ENCODE measurements around the gene WDR37. TPM values are rescaled to one million over a fixed set of nuclear protein-coding genes. Genes with fewer than 3 reads are reported as not detected.

WDR37 gene
- polyA plus RNA-seq, 1 donor (not counting 4 experiments of a cell fraction or from before 2014, with no cell fraction given), result 16.0 TPM

DNA sequence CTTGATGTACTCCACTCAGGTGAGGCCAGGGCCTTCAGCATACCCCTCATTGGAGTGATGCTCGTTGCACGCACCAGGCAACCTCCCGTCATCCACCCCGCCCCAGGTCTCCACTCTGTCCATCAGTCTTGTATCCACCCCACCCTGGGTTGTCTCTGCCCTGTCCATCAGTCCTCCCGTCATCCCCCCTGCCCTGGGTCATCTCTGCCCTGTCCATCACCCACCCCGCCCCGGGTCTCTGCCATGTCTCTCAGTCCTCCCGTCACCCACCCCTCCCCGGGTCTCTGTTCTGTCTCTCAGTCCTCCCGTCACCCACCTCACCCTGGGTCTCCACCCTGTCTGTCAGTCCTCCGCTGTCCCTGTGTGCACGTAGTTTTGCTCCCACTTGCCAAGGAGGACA lies 59.9 kb downstream of the WDR37 start:
- Histone ChIP-seq H3K9me3 (ENCODE audit: control insufficient read depth, low read depth, low read length) (no peaks in the 10 kb centered on the region), H3K27me3 (ENCODE audit: control insufficient read depth, extremely low read depth, insufficient read depth, low read length) (no peaks in the 10 kb centered on the region), H3K36me3 (ENCODE audit: control insufficient read depth in 2 of 2, extremely low read depth in 1 of 2, insufficient read depth in 2 of 2, low read length in 2 of 2) (peaks cover 29 to 45% of the 10 kb centered on the region in 2 experiments), H3K4me3 (ENCODE audit: control insufficient read depth in 2 of 3, extremely low read depth in 1 of 3, insufficient read depth in 2 of 3, low read depth in 1 of 3, low read length in 3 of 3) (no peak overlapping the region), H3K4me1 (ENCODE audit: control insufficient read depth, extremely low read depth, insufficient read depth, low read length) (no peaks in the 10 kb centered on the region), H3K79me2 (ENCODE audit: control insufficient read depth, insufficient read depth, low read length) (peaks cover 20% of the 10 kb centered on the region), H3K4me2 (ENCODE audit: control insufficient read depth, extremely low read depth, insufficient read depth, low read depth, low read length) (no peak overlapping the region), H2AFZ (ENCODE audit: control insufficient read depth, low read length) (no peak overlapping the region), H3K9ac (ENCODE audit: control insufficient read depth, extremely low read depth, insufficient read depth, low read length) (no peak overlapping the region), H3K9me1 (ENCODE audit: control insufficient read depth, extremely low read depth, insufficient read depth, low read length) (no peaks in the 10 kb centered on the region), H4K20me1 (ENCODE audit: control insufficient read depth, extremely low read depth, insufficient read depth, low read length) (no peaks in the 10 kb centered on the region), H3K27ac (ENCODE audit: control insufficient read depth, insufficient read depth, low read length) (no peak overlapping the region)
- TF ChIP-seq, protein P1, sequence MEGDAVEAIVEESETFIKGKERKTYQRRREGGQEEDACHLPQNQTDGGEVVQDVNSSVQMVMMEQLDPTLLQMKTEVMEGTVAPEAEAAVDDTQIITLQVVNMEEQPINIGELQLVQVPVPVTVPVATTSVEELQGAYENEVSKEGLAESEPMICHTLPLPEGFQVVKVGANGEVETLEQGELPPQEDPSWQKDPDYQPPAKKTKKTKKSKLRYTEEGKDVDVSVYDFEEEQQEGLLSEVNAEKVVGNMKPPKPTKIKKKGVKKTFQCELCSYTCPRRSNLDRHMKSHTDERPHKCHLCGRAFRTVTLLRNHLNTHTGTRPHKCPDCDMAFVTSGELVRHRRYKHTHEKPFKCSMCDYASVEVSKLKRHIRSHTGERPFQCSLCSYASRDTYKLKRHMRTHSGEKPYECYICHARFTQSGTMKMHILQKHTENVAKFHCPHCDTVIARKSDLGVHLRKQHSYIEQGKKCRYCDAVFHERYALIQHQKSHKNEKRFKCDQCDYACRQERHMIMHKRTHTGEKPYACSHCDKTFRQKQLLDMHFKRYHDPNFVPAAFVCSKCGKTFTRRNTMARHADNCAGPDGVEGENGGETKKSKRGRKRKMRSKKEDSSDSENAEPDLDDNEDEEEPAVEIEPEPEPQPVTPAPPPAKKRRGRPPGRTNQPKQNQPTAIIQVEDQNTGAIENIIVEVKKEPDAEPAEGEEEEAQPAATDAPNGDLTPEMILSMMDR (optimal IDR thresholded peaks at IDR 0.05 in 1 of 3, IDR thresholded peaks at IDR 0.05 in 1 of 3, conservative IDR thresholded peaks at IDR 0.05 in 1 of 3; ENCODE audit: extremely low read depth in 1 of 3, insufficient read depth in 2 of 3, low read length in 3 of 3), result no peak
- TF ChIP-seq EZH2 (IDR thresholded peaks at IDR 0.05; ENCODE audit: low read length), result no peak
- DNase-seq (ENCODE audit: low read depth, low spot score) (no peak), FAIRE-seq (no peak)
- dilution Hi-C loops (cut with MboI; ENCODE audit: extremely low pct_ligation_motif_present, low sequenced_read_pairs), result no loop called here

DNA sequence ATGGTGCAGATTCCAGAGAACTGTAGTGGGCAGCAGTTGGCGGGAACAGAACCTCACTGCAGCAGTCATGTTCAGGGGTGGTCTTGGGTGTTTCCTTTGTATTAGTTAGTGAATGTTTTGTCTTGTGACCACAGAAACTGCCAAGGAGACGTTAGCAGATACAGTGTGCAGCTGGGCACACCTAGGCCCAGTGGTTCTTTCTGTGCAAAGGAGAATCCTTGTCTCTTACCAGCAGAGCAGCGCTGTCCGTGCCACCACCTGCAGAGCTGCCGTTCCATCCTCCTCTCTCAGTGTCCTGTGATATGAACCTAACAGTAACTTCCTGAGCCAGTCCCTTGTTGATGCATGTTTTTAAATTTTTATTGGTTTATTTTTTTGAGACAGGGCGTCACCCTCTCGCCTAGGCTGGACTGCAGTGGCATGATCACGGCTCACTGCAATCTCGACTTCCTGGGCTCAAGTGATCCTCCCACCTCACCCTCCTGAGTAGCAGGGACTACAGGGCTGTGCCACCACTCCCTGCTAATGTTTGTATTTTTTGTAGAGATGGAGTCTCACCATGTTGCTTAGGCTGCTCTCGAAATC lies 60.6 kb downstream of the WDR37 start:
- Histone ChIP-seq H3K4me2 (ENCODE audit: control insufficient read depth, extremely low read depth, insufficient read depth, low read depth, low read length) (no peak overlapping the region), H3K4me3 (ENCODE audit: control insufficient read depth in 2 of 3, extremely low read depth in 1 of 3, insufficient read depth in 2 of 3, low read depth in 1 of 3, low read length in 3 of 3) (no peak overlapping the region), H3K79me2 (ENCODE audit: control insufficient read depth, insufficient read depth, low read length) (peaks cover 18% of the 10 kb centered on the region), H3K36me3 (ENCODE audit: control insufficient read depth in 2 of 2, extremely low read depth in 1 of 2, insufficient read depth in 2 of 2, low read length in 2 of 2) (peaks cover 27 to 45% of the 10 kb centered on the region in 2 experiments), H2AFZ (ENCODE audit: control insufficient read depth, low read length) (no peak overlapping the region), H3K9me1 (ENCODE audit: control insufficient read depth, extremely low read depth, insufficient read depth, low read length) (no peaks in the 10 kb centered on the region), H3K27me3 (ENCODE audit: control insufficient read depth, extremely low read depth, insufficient read depth, low read length) (no peaks in the 10 kb centered on the region), H3K27ac (ENCODE audit: control insufficient read depth, insufficient read depth, low read length) (no peak overlapping the region), H3K9me3 (ENCODE audit: control insufficient read depth, low read depth, low read length) (no peaks in the 10 kb centered on the region), H4K20me1 (ENCODE audit: control insufficient read depth, extremely low read depth, insufficient read depth, low read length) (no peaks in the 10 kb centered on the region), H3K9ac (ENCODE audit: control insufficient read depth, extremely low read depth, insufficient read depth, low read length) (no peak overlapping the region), H3K4me1 (ENCODE audit: control insufficient read depth, extremely low read depth, insufficient read depth, low read length) (no peaks in the 10 kb centered on the region)
- DNase-seq (ENCODE audit: low read depth, low spot score) (no peak), FAIRE-seq (no peak)
- dilution Hi-C loops (cut with MboI; ENCODE audit: extremely low pct_ligation_motif_present, low sequenced_read_pairs), result no loop called here
- TF ChIP-seq, protein P1 (optimal IDR thresholded peaks at IDR 0.05 in 1 of 3, IDR thresholded peaks at IDR 0.05 in 1 of 3, conservative IDR thresholded peaks at IDR 0.05 in 1 of 3; ENCODE audit: extremely low read depth in 1 of 3, insufficient read depth in 2 of 3, low read length in 3 of 3), result no peak
- no peak for TF ChIP-seq EZH2 (IDR thresholded peaks at IDR 0.05; ENCODE audit: low read length)
